Type B pancreatic cell (in vitro differentiated cells): Measurements from ENCODE around the gene WNK2. TPM values are rescaled to one million over a fixed set of nuclear protein-coding genes. Genes with fewer than 3 reads are reported as not detected.
"Not testable (repeated sequence)": the region's sequence is repeated elsewhere in the genome, so short reads cannot be mapped to it uniquely, and the experiment has no call there.

Source experiments
- DNase-seq: peaks from one replicate; pipeline ENCODE4 v3.0.0; 2021; ENCODE audit warnings: mixed read lengths; ENCODE audit not compliant: unreplicated experiment; ENCODE audit errors: extremely low spot score
- H3K27ac Mint-ChIP-seq: 2 replicates; pipeline ENCODE4 v1.8.0; 2021; ENCODE audit warnings: mild to moderate bottlenecking, mixed read lengths
- H3K27me3 Mint-ChIP-seq: 2 replicates; pipeline ENCODE4 v1.8.0; 2021; ENCODE audit warnings: mixed read lengths
- H3K36me3 Mint-ChIP-seq: 2 replicates; pipeline ENCODE4 v1.8.0; 2021; ENCODE audit warnings: mixed read lengths
- H3K4me1 Mint-ChIP-seq: one replicate; pipeline ENCODE4 v1.8.0; 2021; ENCODE audit warnings: mixed read lengths; ENCODE audit not compliant: unreplicated experiment
- H3K4me3 Mint-ChIP-seq: 2 replicates; pipeline ENCODE4 v1.8.0; 2021; ENCODE audit warnings: mild to moderate bottlenecking, mixed read lengths
- H3K9me3 Mint-ChIP-seq: 2 replicates; pipeline ENCODE4 v1.8.0; 2021; ENCODE audit warnings: mixed read lengths
- CTCF ChIP-seq: fragments of 200-600 bp; sonication (generic); conservative IDR thresholded peaks from 2 replicates; pipeline ENCODE4 v1.5.0; 2021; ENCODE audit warnings: antibody characterized with exemption, mild to moderate bottlenecking
- total RNA-seq: library from RNA; stranded (reverse); gene quantifications from 2 replicates; pipeline ENCODE4 v1.2.1, GENCODE V29; 2021; ENCODE audit warnings: low replicate concordance

Gene WNK2
- total RNA-seq, 1 donor from 2014 or later, result 75.5 TPM

GRCh38 chr9:93366119-93366447 lies 182.1 kb downstream of the WNK2 start:
- Mint-ChIP-seq H3K27me3 (peaks cover 6% of the 10 kb centered on the region), H3K4me3 (no peak overlapping the region), H3K9me3 (peaks cover 4% of the 10 kb centered on the region), H3K4me1 (no peaks in the 10 kb centered on the region), H3K27ac (no peak overlapping the region), H3K36me3 (no peaks in the 10 kb centered on the region)
- TF ChIP-seq CTCF, result no peak
- DNase-seq, result no peak

GRCh38 chr9:93366486-93366885 lies 182.5 kb downstream of the WNK2 start:
- not testable (repeated sequence) for DNase-seq, H3K36me3 Mint-ChIP-seq, H3K4me1 Mint-ChIP-seq, H3K27ac Mint-ChIP-seq, H3K9me3 Mint-ChIP-seq, H3K4me3 Mint-ChIP-seq, H3K27me3 Mint-ChIP-seq

- no peak overlapping the region for H3K27ac Mint-ChIP-seq
- no peak for TF ChIP-seq CTCF
- H3K36me3 Mint-ChIP-seq, result no peaks in the 10 kb centered on the region
- no peaks in the 10 kb centered on the region for H3K4me1 Mint-ChIP-seq
- peaks cover 4% of the 10 kb centered on the region for H3K9me3 Mint-ChIP-seq
- peaks cover 6% of the 10 kb centered on the region for H3K27me3 Mint-ChIP-seq
- no peak for DNase-seq
- no peak overlapping the region for H3K4me3 Mint-ChIP-seq
Observed at GRCh38 chr9:93368437-93368836, 184.5 kb downstream of the WNK2 start.

GRCh38 chr9:93369686-93370085 lies 185.7 kb downstream of the WNK2 start:
- DNase-seq, result no peak
- Mint-ChIP-seq H3K27me3 (peaks cover 3% of the 10 kb centered on the region), H3K9me3 (no peaks in the 10 kb centered on the region), H3K4me3 (no peak overlapping the region), H3K27ac (no peak overlapping the region), H3K36me3 (no peaks in the 10 kb centered on the region), H3K4me1 (no peaks in the 10 kb centered on the region)
- TF ChIP-seq CTCF, result no peak

Other genes with a start within 250 kb of the WNK2 start
- gene FGD3, start 236.6 kb upstream of the WNK2 start, total RNA-seq, result 5.5 and 8.4 TPM in 2 replicates
- gene SUSD3, start 125.4 kb upstream of the WNK2 start, total RNA-seq, result 1.5 and 3.8 TPM in 2 replicates
- 17.7 and 22.2 TPM in 2 replicates for gene CARD19, start 87.9 kb upstream of the WNK2 start, total RNA-seq
- 19.4 and 21.6 TPM in 2 replicates for gene NINJ1, start 49.9 kb upstream of the WNK2 start, total RNA-seq